ENCODE results near the gene SLC9A6.

GRCh38 chrX:136067966-136068365, 82.7 kb downstream of the SLC9A6 start:
- TF ChIP-seq HDAC6 (IDR thresholded peaks at IDR 0.05; ENCODE audit: low read depth, low read length) (no peak), ZNF281 (CRISPR knock-in tag; IDR thresholded peaks at IDR 0.05; ENCODE audit: borderline replicate concordance) (no peak), ZNF782 (CRISPR knock-in tag; IDR thresholded peaks at IDR 0.05; ENCODE audit: borderline replicate concordance) (no peak), AGO2 (optimal IDR thresholded peaks at IDR 0.05; ENCODE audit: low read depth, low read length) (no peak)
